Measurements from ENCODE around the gene THSD4.

DNA sequence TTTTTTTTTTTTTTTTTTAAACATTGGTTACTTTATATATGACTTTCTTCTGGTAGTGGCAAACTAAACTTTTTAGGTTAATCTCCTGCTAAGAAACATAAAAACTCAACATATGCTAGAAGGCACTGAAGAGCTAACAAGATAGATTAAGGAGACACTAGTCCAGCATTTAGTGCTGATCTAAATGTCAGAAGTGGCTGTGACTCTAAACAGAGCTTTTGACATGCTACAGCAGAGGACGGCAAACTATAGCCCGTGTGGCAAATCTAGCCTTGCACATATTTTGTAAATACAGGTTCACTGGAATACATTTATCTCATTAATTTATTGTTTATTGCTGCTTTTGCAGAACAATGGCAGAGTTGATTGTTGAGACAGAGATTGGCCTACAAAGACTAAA is 715.7 kb downstream of the THSD4 start:
- TF ChIP-seq, protein P1, sequence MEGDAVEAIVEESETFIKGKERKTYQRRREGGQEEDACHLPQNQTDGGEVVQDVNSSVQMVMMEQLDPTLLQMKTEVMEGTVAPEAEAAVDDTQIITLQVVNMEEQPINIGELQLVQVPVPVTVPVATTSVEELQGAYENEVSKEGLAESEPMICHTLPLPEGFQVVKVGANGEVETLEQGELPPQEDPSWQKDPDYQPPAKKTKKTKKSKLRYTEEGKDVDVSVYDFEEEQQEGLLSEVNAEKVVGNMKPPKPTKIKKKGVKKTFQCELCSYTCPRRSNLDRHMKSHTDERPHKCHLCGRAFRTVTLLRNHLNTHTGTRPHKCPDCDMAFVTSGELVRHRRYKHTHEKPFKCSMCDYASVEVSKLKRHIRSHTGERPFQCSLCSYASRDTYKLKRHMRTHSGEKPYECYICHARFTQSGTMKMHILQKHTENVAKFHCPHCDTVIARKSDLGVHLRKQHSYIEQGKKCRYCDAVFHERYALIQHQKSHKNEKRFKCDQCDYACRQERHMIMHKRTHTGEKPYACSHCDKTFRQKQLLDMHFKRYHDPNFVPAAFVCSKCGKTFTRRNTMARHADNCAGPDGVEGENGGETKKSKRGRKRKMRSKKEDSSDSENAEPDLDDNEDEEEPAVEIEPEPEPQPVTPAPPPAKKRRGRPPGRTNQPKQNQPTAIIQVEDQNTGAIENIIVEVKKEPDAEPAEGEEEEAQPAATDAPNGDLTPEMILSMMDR (IDR thresholded peaks at IDR 0.05): no peak
- TF ChIP-seq POLR2AphosphoS5 (IDR thresholded peaks at IDR 0.05; ENCODE audit: low read depth, low read length): no peak
- TF ChIP-seq, protein P2, sequence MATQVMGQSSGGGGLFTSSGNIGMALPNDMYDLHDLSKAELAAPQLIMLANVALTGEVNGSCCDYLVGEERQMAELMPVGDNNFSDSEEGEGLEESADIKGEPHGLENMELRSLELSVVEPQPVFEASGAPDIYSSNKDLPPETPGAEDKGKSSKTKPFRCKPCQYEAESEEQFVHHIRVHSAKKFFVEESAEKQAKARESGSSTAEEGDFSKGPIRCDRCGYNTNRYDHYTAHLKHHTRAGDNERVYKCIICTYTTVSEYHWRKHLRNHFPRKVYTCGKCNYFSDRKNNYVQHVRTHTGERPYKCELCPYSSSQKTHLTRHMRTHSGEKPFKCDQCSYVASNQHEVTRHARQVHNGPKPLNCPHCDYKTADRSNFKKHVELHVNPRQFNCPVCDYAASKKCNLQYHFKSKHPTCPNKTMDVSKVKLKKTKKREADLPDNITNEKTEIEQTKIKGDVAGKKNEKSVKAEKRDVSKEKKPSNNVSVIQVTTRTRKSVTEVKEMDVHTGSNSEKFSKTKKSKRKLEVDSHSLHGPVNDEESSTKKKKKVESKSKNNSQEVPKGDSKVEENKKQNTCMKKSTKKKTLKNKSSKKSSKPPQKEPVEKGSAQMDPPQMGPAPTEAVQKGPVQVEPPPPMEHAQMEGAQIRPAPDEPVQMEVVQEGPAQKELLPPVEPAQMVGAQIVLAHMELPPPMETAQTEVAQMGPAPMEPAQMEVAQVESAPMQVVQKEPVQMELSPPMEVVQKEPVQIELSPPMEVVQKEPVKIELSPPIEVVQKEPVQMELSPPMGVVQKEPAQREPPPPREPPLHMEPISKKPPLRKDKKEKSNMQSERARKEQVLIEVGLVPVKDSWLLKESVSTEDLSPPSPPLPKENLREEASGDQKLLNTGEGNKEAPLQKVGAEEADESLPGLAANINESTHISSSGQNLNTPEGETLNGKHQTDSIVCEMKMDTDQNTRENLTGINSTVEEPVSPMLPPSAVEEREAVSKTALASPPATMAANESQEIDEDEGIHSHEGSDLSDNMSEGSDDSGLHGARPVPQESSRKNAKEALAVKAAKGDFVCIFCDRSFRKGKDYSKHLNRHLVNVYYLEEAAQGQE (IDR thresholded peaks at IDR 0.05; ENCODE audit: insufficient read depth in 1 of 2, low read depth in 2 of 2, low read length in 1 of 2): no peak
